Neuronal stem cell (in vitro differentiated cells): ENCODE results near the gene DLG2.

ENCODE experiments used
- DNase-seq: peaks from one replicate; pipeline ENCODE4 v3.0.0-alpha.2; 2013; ENCODE audit warnings: low spot score
- H2AFZ ChIP-seq: one replicate; pipeline ENCODE4 v1.6.1; 2013; ENCODE audit warnings: mild to moderate bottlenecking, low read length, inconsistent platforms
- H2AK5ac ChIP-seq: 2 replicates; pipeline ENCODE4 v1.6.1; 2013; ENCODE audit warnings: low read depth, mild to moderate bottlenecking, inconsistent platforms, low read length, moderate library complexity, mixed read lengths
- H2BK120ac ChIP-seq: 2 replicates; pipeline ENCODE4 v1.6.1; 2013; ENCODE audit warnings: low read depth, mild to moderate bottlenecking, inconsistent platforms, low read length, moderate library complexity, mixed read lengths
- H2BK12ac ChIP-seq: one replicate; pipeline ENCODE4 v1.6.1; 2013; ENCODE audit warnings: low read length, inconsistent platforms
- H2BK15ac ChIP-seq: 2 replicates; pipeline ENCODE4 v1.6.1; 2013; ENCODE audit warnings: mild to moderate bottlenecking, low read length, inconsistent platforms, mixed read lengths
- H2BK5ac ChIP-seq: one replicate; pipeline ENCODE4 v1.6.1; 2013; ENCODE audit warnings: inconsistent platforms, mild to moderate bottlenecking, low read length, moderate library complexity
- H3K14ac ChIP-seq: one replicate; pipeline ENCODE4 v1.6.1; 2013; ENCODE audit warnings: low read length, inconsistent platforms
- H3K18ac ChIP-seq: 2 replicates; pipeline ENCODE4 v1.6.1; 2013; ENCODE audit warnings: low read length, inconsistent platforms
- H3K23ac ChIP-seq: 2 replicates; pipeline ENCODE4 v1.6.1; 2013; ENCODE audit warnings: low read depth, mild to moderate bottlenecking, mixed read lengths, low read length, inconsistent platforms; ENCODE audit not compliant: poor library complexity
- H3K27ac ChIP-seq: replicated peaks from 3 replicates; pipeline ENCODE4 v1.5.1; 2013; ENCODE audit warnings: low read length, inconsistent platforms
- H3K27me3 ChIP-seq, 3 experiments: 2 replicates each; pipeline ENCODE4 v1.6.1; 2013; ENCODE audit warnings: low read length in 3 of 3, mild to moderate bottlenecking in 2 of 3, inconsistent platforms in 1 of 3, low read depth in 1 of 3, mixed read lengths in 1 of 3, moderate library complexity in 1 of 3; ENCODE audit not compliant: control insufficient read depth in 3 of 3, insufficient read depth in 3 of 3
- H3K36me3 ChIP-seq, 2 donors: replicated peaks in 1 of 2; 2 replicates each; pipeline ENCODE4 v1.6.1; 2013; ENCODE audit warnings: low read length in 2 of 2; ENCODE audit not compliant: control insufficient read depth in 2 of 2, insufficient read depth in 2 of 2
- H3K4ac ChIP-seq: 2 replicates; pipeline ENCODE4 v1.6.1; 2013; ENCODE audit warnings: inconsistent platforms, mild to moderate bottlenecking, low read length, moderate library complexity
- H3K4me1 ChIP-seq, 2 donors: 1 replicate in 1 of 2; 2 replicates in 1 of 2; pipeline ENCODE4 v1.6.1; 2013; ENCODE audit warnings: low read length in 2 of 2, low read depth in 1 of 2; ENCODE audit not compliant: control insufficient read depth in 2 of 2, insufficient read depth in 1 of 2
- H3K4me2 ChIP-seq: one replicate; pipeline ENCODE4 v1.6.1; 2013; ENCODE audit warnings: mild to moderate bottlenecking, low read length, inconsistent platforms; ENCODE audit not compliant: insufficient read depth, poor library complexity, severe bottlenecking
- H3K4me3 ChIP-seq, 2 donors: 2 replicates each; pipeline ENCODE4 v1.5.1; 2013; ENCODE audit warnings: low read length in 2 of 2, mild to moderate bottlenecking in 2 of 2, inconsistent platforms in 1 of 2, moderate library complexity in 1 of 2
- H3K79me1 ChIP-seq: one replicate; pipeline ENCODE4 v1.6.1; 2013; ENCODE audit warnings: low read depth, mild to moderate bottlenecking, inconsistent platforms, low read length, moderate library complexity
- H3K9ac ChIP-seq: one replicate; pipeline ENCODE4 v1.6.1; 2013; ENCODE audit warnings: mild to moderate bottlenecking, low read depth, low read length, inconsistent platforms; ENCODE audit not compliant: poor library complexity
- H3K9me3 ChIP-seq, 2 donors: replicated peaks in 1 of 2; 2 replicates each; pipeline versions ENCODE3 to v1.6.1; 2013; ENCODE audit warnings: low read length in 2 of 2, mild to moderate bottlenecking in 2 of 2, inconsistent platforms in 1 of 2, low read depth in 1 of 2, mixed read lengths in 1 of 2, moderate library complexity in 1 of 2; ENCODE audit not compliant: control insufficient read depth in 2 of 2, insufficient read depth in 1 of 2
- H4K8ac ChIP-seq: one replicate; pipeline ENCODE4 v1.6.1; 2013; ENCODE audit warnings: low read depth, mild to moderate bottlenecking, inconsistent platforms, low read length, moderate library complexity
- H4K91ac ChIP-seq: one replicate; pipeline ENCODE4 v1.6.1; 2013; ENCODE audit warnings: low read length, low read depth, mild to moderate bottlenecking, inconsistent platforms; ENCODE audit not compliant: poor library complexity
- WGBS, 2 donors: extraction: QIAGEN DNeasy Blood & Tissue Kit; methylation state at CpG; one replicate each; pipeline ENCODE4 v1.1.7; 2013; ENCODE audit warnings: missing lambda C conversion rate in 2 of 2, mixed read lengths in 1 of 2; ENCODE audit not compliant: insufficient read length in 2 of 2, insufficient replicate concordance in 1 of 2; ENCODE audit errors: extremely low coverage in 2 of 2; 5-methylcytosine and 5-hydroxymethylcytosine counted together

Gene DLG2

GRCh38 chr11:83728281-83728680 is 1898.9 kb downstream of the DLG2 start:
- Histone ChIP-seq H3K27me3 (peaks cover 0 to 6% (median 0%) of the 10 kb centered on the region in 3 experiments), H3K79me1 (no peaks in the 10 kb centered on the region)
- no peak for DNase-seq

GRCh38 chr11:83727251-83727650 is 1899.9 kb downstream of the DLG2 start:
- Histone ChIP-seq H2BK5ac (no peak overlapping the region), H2BK120ac (no peak overlapping the region), H2AFZ (no peak overlapping the region), H3K4me3 (no peak overlapping the region), H2BK12ac (no peak overlapping the region), H4K91ac (no peak overlapping the region), H3K27ac (no peak overlapping the region), H3K36me3 (no peaks in the 10 kb centered on the region), H3K9me3 (no peaks in the 10 kb centered on the region), H4K8ac (no peak overlapping the region), H3K23ac (no peak overlapping the region), H3K18ac (no peak overlapping the region), H3K27me3 (peaks cover 0 to 6% (median 0%) of the 10 kb centered on the region in 3 experiments), H2BK15ac (no peak overlapping the region), H3K9ac (no peak overlapping the region), H2AK5ac (no peak overlapping the region), H3K4me1 (peaks cover 3 to 11% of the 10 kb centered on the region in 2 donors), H3K4me2 (no peak overlapping the region), H3K79me1 (no peaks in the 10 kb centered on the region), H3K4ac (no peak overlapping the region), H3K14ac (no peak overlapping the region)
- no peak for DNase-seq
- WGBS, 2 donors, result no CpG with 5 or more reads among the region's 1 CpG

More at GRCh38 chr11:83728281-83728680, 1898.9 kb downstream of the DLG2 start:
- H3K4me2 ChIP-seq, result no peak overlapping the region
- H4K91ac ChIP-seq, result no peak overlapping the region
- no CpG with 5 or more reads among the region's 2 CpGs for WGBS, 2 donors
- no peak overlapping the region for H3K27ac ChIP-seq
- no peak overlapping the region for H3K14ac ChIP-seq
- no peak overlapping the region for H2BK120ac ChIP-seq
- H2AFZ ChIP-seq, result no peak overlapping the region
- H3K4me3 ChIP-seq, result peak overlapping the region in 1 of 2 donors; percentile 53
- H2BK12ac ChIP-seq, result no peak overlapping the region
- no peaks in the 10 kb centered on the region for H3K9me3 ChIP-seq
- no peak overlapping the region for H3K4ac ChIP-seq
- no peak overlapping the region for H3K23ac ChIP-seq
- H4K8ac ChIP-seq, result no peak overlapping the region
- H2BK15ac ChIP-seq, result no peak overlapping the region
- no peak overlapping the region for H2AK5ac ChIP-seq
- H2BK5ac ChIP-seq, result no peak overlapping the region
- H3K9ac ChIP-seq, result no peak overlapping the region
- H3K4me1 ChIP-seq, result peaks cover 3 to 11% of the 10 kb centered on the region in 2 donors
- no peak overlapping the region for H3K18ac ChIP-seq
- no peaks in the 10 kb centered on the region for H3K36me3 ChIP-seq

- Histone ChIP-seq H4K8ac (no peak overlapping the region), H3K18ac (no peak overlapping the region), H2BK15ac (no peak overlapping the region), H3K4me2 (no peak overlapping the region), H3K23ac (no peak overlapping the region), H2BK12ac (no peak overlapping the region), H3K27ac (no peak overlapping the region), H3K9me3 (no peaks in the 10 kb centered on the region), H3K9ac (no peak overlapping the region), H2AK5ac (no peak overlapping the region), H3K36me3 (no peaks in the 10 kb centered on the region), H3K4me3 (no peak overlapping the region), H3K14ac (no peak overlapping the region), H2BK120ac (no peak overlapping the region), H3K27me3 (peaks cover 0 to 6% (median 0%) of the 10 kb centered on the region in 3 experiments), H2BK5ac (no peak overlapping the region), H4K91ac (no peak overlapping the region), H2AFZ (no peak overlapping the region), H3K79me1 (no peaks in the 10 kb centered on the region), H3K4me1 (peaks cover 3 to 14% of the 10 kb centered on the region in 2 donors), H3K4ac (no peak overlapping the region)
- WGBS, 2 donors, result no CpG with 5 or more reads among the region's 2 CpGs
- DNase-seq, result no peak
Measured at GRCh38 chr11:83726316-83726715, 1900.8 kb downstream of the DLG2 start.

GRCh38 chr11:83725728-83726127 is 1901.4 kb downstream of the DLG2 start:
- no CpG with 5 or more reads among the region's 4 CpGs for WGBS, 2 donors
- Histone ChIP-seq H3K27ac (no peak overlapping the region), H2BK15ac (no peak overlapping the region), H2AFZ (no peak overlapping the region), H4K91ac (no peak overlapping the region), H2BK12ac (no peak overlapping the region), H2BK5ac (no peak overlapping the region), H2BK120ac (no peak overlapping the region), H3K4me1 (peaks cover 3 to 14% of the 10 kb centered on the region in 2 donors), H2AK5ac (no peak overlapping the region), H3K9ac (no peak overlapping the region), H3K23ac (no peak overlapping the region), H4K8ac (no peak overlapping the region), H3K9me3 (no peaks in the 10 kb centered on the region), H3K14ac (no peak overlapping the region), H3K4me3 (no peak overlapping the region), H3K4ac (no peak overlapping the region), H3K36me3 (no peaks in the 10 kb centered on the region), H3K79me1 (no peaks in the 10 kb centered on the region), H3K4me2 (no peak overlapping the region), H3K18ac (no peak overlapping the region), H3K27me3 (peaks cover 0 to 6% (median 0%) of the 10 kb centered on the region in 3 experiments)
- DNase-seq, result no peak
